Karpas-422 (cell line): ENCODE measurements around the gene NACC1. TPM values are rescaled to one million over a fixed set of nuclear protein-coding genes. Genes with fewer than 3 reads are reported as not detected.

Source experiments
- DNase-seq: peaks from one replicate; pipeline ENCODE4 v3.0.0-alpha.2; 2015
- H2AFZ ChIP-seq: fragments of 200-600 bp; sonication (generic); 2 replicates; pipeline ENCODE4 v1.6.1; 2014; ENCODE audit warnings: antibody characterized with exemption, low read length, mixed read lengths
- H3K27ac ChIP-seq: fragments of 200-600 bp; sonication (generic); 2 replicates; pipeline ENCODE4 v1.5.1; 2014; ENCODE audit warnings: mild to moderate bottlenecking, low read length, moderate library complexity
- H3K27me3 ChIP-seq: fragments of 200-600 bp; sonication (generic); 2 replicates; pipeline ENCODE4 v1.6.1; 2014; ENCODE audit warnings: low read length, mixed read lengths
- H3K36me3 ChIP-seq: fragments of 200-600 bp; sonication (generic); 2 replicates; pipeline ENCODE4 v1.6.1; 2014; ENCODE audit warnings: low read length, mixed read lengths; ENCODE audit not compliant: insufficient read depth
- H3K4me1 ChIP-seq: fragments of 200-600 bp; sonication (generic); 2 replicates; pipeline ENCODE4 v1.6.1; 2014; ENCODE audit warnings: mild to moderate bottlenecking, low read length, mixed read lengths
- H3K4me2 ChIP-seq: fragments of 200-600 bp; sonication (generic); 2 replicates; pipeline ENCODE4 v1.6.1; 2014; ENCODE audit warnings: low read length, low read depth, mild to moderate bottlenecking; ENCODE audit not compliant: poor library complexity, severe bottlenecking
- H3K4me3 ChIP-seq: fragments of 200-600 bp; sonication (generic); 2 replicates; pipeline ENCODE4 v1.5.1; 2014; ENCODE audit warnings: mild to moderate bottlenecking, antibody characterized with exemption, low read length, mixed read lengths
- H3K79me2 ChIP-seq: fragments of 200-600 bp; sonication (generic); 2 replicates; pipeline ENCODE4 v1.6.1; 2014; ENCODE audit warnings: mild to moderate bottlenecking, low read length, mixed read lengths
- H3K9ac ChIP-seq: fragments of 200-600 bp; sonication (generic); 2 replicates; pipeline ENCODE4 v1.6.0; 2014; ENCODE audit warnings: low read length
- H3K9me2 ChIP-seq: fragments of 200-600 bp; sonication (generic), shearing (Covaris generic); replicated peaks from 2 replicates; pipeline ENCODE4 v1.6.0; 2014; ENCODE audit warnings: mild to moderate bottlenecking, low read length, moderate library complexity; ENCODE audit not compliant: insufficient read depth
- H3K9me3 ChIP-seq: fragments of 300-700, 200-600 bp; sonication (generic); 2 replicates; pipeline ENCODE4 v1.6.1; 2014; ENCODE audit warnings: low read length, mixed read lengths
- H4K20me1 ChIP-seq: fragments of 200-600 bp; sonication (generic); 2 replicates; pipeline ENCODE4 v1.6.1; 2014; ENCODE audit warnings: mild to moderate bottlenecking, antibody characterized with exemption, low read length, low read depth; ENCODE audit not compliant: insufficient read depth
- total RNA-seq: library from RNA; depleted of rRNA; stranded (reverse); fragments of >200 nt; shearing (Covaris generic); gene quantifications from 2 replicates; pipeline ENCODE4 v1.2.3, GENCODE V29; 2014; ENCODE audit warnings: low replicate concordance

NACC1 gene
- total RNA-seq, 1 experiment from 2014 or later = 28.0 TPM

- Histone ChIP-seq H3K9me3 (no peaks in the 10 kb centered on the region), H3K27me3 (no peaks in the 10 kb centered on the region), H3K4me1 (peaks cover 52% of the 10 kb centered on the region), H3K4me2 (peak overlapping the region; percentile 97), H2AFZ (no peak overlapping the region), H3K36me3 (no peaks in the 10 kb centered on the region), H3K4me3 (peak overlapping the region; percentile 77), H3K9ac (peak overlapping the region; percentile 86), H3K27ac (no peak overlapping the region), H3K79me2 (peaks cover 14% of the 10 kb centered on the region), H3K9me2 (no peaks in the 10 kb centered on the region), H4K20me1 (peaks cover 25% of the 10 kb centered on the region)
- DNase-seq = peak; percentile 40
These were observed 36.2 kb downstream of the NACC1 start for GRCh38 chr19:13154241-13154778.

DNA sequence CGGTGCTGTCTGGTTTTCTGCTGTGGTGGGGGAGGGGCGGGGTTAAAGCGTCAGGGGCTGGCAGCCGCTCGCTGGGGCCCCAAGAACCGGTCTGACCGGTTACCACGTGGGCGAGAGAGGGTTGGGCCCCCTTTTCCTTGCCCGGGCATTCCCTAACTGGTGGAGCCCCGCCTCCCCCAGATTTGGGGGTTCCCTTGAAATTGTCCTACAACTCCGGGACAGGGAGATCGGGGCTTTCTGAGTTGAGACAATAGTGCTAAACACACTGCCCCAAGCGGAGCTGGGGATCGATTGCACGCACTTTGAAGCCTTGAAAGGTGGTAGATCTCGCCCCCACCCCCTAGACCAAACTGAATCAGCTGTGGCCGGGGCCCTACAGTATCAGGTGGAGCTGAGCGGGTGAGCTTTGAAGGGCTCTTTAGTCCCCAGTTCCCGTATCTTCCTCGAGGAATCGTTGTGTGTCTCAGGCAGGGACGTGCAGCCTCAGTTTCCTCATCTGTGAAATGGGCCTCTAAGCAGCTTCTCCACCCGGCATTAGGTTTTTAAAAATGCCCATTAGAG lies 36.9 kb downstream of the NACC1 start:
- Histone ChIP-seq H2AFZ (no peak overlapping the region), H3K4me2 (peak overlapping the region; percentile 97), H3K4me3 (peak overlapping the region; percentile 77; the same call in 1 of the 2 replicates), H3K27ac (no peak overlapping the region), H3K36me3 (no peaks in the 10 kb centered on the region), H3K4me1 (peaks cover 49% of the 10 kb centered on the region), H4K20me1 (peaks cover 25% of the 10 kb centered on the region), H3K9ac (peak overlapping the region; percentile 9; the same call in 1 of the 2 replicates), H3K79me2 (peaks cover 8% of the 10 kb centered on the region), H3K9me3 (no peaks in the 10 kb centered on the region), H3K27me3 (no peaks in the 10 kb centered on the region), H3K9me2 (no peaks in the 10 kb centered on the region)
- DNase-seq = peak; percentile 50

- peaks cover 49% of the 10 kb centered on the region for H3K4me1 ChIP-seq
- H3K79me2 ChIP-seq = peaks cover 4% of the 10 kb centered on the region
- H3K27ac ChIP-seq = no peak overlapping the region
- no peaks in the 10 kb centered on the region for H3K27me3 ChIP-seq
- H3K36me3 ChIP-seq = no peaks in the 10 kb centered on the region
- H3K9me3 ChIP-seq = no peaks in the 10 kb centered on the region
- DNase-seq = peak; percentile 43
- H2AFZ ChIP-seq = no peak overlapping the region
- peak overlapping the region; percentile 97 for H3K4me2 ChIP-seq
- H3K9ac ChIP-seq = peak overlapping the region; percentile 9; the same call in 1 of the 2 replicates
- no peaks in the 10 kb centered on the region for H3K9me2 ChIP-seq
- peaks cover 25% of the 10 kb centered on the region for H4K20me1 ChIP-seq
- H3K4me3 ChIP-seq = peak overlapping the region; percentile 6; the same call in 1 of the 2 replicates
These were observed 37.7 kb downstream of the NACC1 start for GRCh38 chr19:13155472-13156359.

- Histone ChIP-seq H3K27me3 (no peaks in the 10 kb centered on the region), H4K20me1 (peaks cover 8% of the 10 kb centered on the region; the same call in 1 of the 2 replicates), H3K27ac (no peak overlapping the region), H2AFZ (no peak overlapping the region), H3K4me1 (peaks cover 51% of the 10 kb centered on the region), H3K9me3 (no peaks in the 10 kb centered on the region), H3K9me2 (no peaks in the 10 kb centered on the region), H3K9ac (no peak overlapping the region), H3K36me3 (no peaks in the 10 kb centered on the region), H3K4me3 (no peak overlapping the region), H3K79me2 (no peaks in the 10 kb centered on the region), H3K4me2 (no peak overlapping the region)
- DNase-seq = no peak
These were observed 41.6 kb downstream of the NACC1 start for GRCh38 chr19:13159713-13160112.

- no peak overlapping the region for H2AFZ ChIP-seq
- H3K27ac ChIP-seq = no peak overlapping the region
- no peaks in the 10 kb centered on the region for H3K9me3 ChIP-seq
- H3K4me1 ChIP-seq = peaks cover 42% of the 10 kb centered on the region
- no peaks in the 10 kb centered on the region for H3K36me3 ChIP-seq
- DNase-seq = no peak
- no peaks in the 10 kb centered on the region for H3K79me2 ChIP-seq
- H3K9me2 ChIP-seq = no peaks in the 10 kb centered on the region
- no peaks in the 10 kb centered on the region for H3K27me3 ChIP-seq
- H3K9ac ChIP-seq = no peak overlapping the region
- H4K20me1 ChIP-seq = no peaks in the 10 kb centered on the region
- H3K4me3 ChIP-seq = no peak overlapping the region
- no peak overlapping the region for H3K4me2 ChIP-seq
These were observed 42.5 kb downstream of the NACC1 start for GRCh38 chr19:13160557-13160956.

DNA sequence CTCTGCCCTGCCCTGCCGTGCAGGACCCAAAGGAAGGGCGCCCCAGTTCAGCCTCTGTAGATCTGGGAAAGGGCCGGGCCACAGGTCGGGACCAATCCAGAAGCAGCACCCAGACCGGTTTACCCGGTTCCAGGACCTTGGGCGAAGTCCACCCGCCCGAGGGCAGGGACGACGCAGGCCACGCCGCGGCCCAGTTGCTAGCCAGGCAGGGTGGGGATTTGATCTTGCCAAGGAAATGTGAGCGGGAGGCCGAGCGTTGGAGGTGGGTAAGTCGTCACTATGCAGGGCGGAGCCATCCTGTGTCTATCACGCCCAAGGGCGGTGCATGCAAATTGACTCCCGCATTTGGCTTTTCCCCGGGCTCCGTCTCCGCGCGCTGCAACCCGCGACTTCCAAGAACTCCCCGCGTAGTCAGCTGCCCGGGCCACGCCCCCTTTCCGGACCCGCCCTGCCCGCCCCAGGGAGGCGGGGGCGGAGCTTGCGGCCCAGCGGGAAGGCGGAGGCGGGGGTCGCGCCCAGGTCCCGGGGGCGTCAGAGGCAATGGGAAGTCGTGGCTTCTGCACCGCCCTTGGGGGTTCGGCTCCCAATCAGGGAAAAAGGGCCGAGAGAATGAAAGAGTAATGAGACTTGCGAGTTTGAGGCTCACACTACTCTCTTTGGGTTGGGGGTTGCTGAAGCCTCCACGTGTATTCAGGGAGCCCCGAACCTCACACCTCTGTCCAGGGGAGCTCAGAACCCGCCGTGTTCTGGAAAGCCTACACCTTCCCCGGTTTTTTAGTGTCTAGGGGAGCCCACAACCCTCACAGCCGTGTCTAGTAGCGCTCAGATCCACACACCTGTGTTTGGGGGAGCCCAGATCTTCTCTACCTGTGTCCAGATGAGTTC lies 44.9 kb downstream of the NACC1 start:
- no peaks in the 10 kb centered on the region for H3K9me3 ChIP-seq
- H3K9me2 ChIP-seq = no peaks in the 10 kb centered on the region
- H4K20me1 ChIP-seq = no peaks in the 10 kb centered on the region
- DNase-seq = peak; percentile 88
- H3K9ac ChIP-seq = peak overlapping the region; percentile 58
- H2AFZ ChIP-seq = peak overlapping the region; percentile 88; the same call in 1 of the 2 replicates
- peak overlapping the region; percentile 77 for H3K4me2 ChIP-seq
- H3K36me3 ChIP-seq = no peaks in the 10 kb centered on the region
- peak overlapping the region; percentile 58 for H3K4me3 ChIP-seq
- H3K27me3 ChIP-seq = no peaks in the 10 kb centered on the region
- H3K4me1 ChIP-seq = peaks cover 30% of the 10 kb centered on the region
- H3K79me2 ChIP-seq = no peaks in the 10 kb centered on the region
- no peak overlapping the region for H3K27ac ChIP-seq

DNA sequence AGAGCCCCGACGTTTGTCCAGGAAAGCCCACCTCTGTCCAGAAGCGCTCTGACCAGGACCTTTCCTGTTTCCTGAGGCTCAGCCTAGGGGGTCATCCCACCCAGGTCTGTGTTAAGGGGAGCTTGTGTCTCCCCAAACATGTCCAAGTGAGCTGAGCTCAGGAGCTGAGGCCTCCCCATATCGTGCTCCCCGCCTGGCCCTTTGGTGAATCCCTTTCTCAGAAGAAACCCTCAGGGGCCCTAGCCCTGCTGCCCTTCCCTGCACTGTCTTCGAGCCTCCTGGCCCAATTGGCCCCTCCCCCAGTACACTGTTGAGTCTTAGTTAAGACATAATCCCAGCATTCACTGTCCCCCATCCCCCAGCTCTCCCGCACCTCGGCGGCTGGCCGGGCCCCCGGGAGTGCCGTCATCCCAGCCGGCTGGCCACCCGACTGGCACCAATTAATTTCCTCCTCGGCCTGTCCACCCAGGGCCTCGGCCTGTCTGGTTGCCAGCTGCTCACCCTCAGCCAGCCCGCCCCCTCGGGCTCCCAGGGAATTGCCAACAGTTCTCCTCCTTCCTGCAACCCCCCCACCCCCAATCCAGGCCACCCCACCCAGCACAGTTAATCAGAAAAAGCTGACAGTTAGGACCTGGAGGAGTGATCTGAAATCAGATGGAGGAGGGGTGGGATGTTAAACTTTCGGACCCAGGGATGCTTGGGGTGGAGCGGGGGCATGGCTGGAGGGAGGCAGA lies 45.7 kb downstream of the NACC1 start:
- Histone ChIP-seq H3K4me2 (peak overlapping the region; percentile 77), H3K27me3 (no peaks in the 10 kb centered on the region), H3K79me2 (no peaks in the 10 kb centered on the region), H3K9me2 (no peaks in the 10 kb centered on the region), H2AFZ (peak overlapping the region; percentile 98), H3K9ac (peak overlapping the region; percentile 55), H3K27ac (no peak overlapping the region), H4K20me1 (no peaks in the 10 kb centered on the region), H3K4me1 (peaks cover 30% of the 10 kb centered on the region), H3K36me3 (no peaks in the 10 kb centered on the region), H3K9me3 (no peaks in the 10 kb centered on the region), H3K4me3 (peak overlapping the region; percentile 58; the same call in 1 of the 2 replicates)
- peak; percentile 56 for DNase-seq
